T-helper 2 cell (primary cell): ENCODE measurements around the gene CLPX.
"Not testable (repeated sequence)": the region's sequence is repeated elsewhere in the genome, so short reads cannot be mapped to it uniquely, and the experiment has no call there.

Experiments
- DNase-seq, 5 experiments: peaks; one replicate each; pipeline versions ENCODE4 v3.0.0 to v3.0.0-alpha.2; 2012 to 2022
- total RNA-seq, 2 donors: gene quantifications; one replicate each; lab custom pipeline; 2026; lab: John Stamatoyannopoulos, UW

The CLPX gene
- 36.2 to 38.9 reads per million in 2 donors for total RNA-seq

GRCh38 chr15:65184868-65185717 lies at the start of gene CLPX:
TSS of gene CLPX (minus strand) at chr15:65185342. CDS start at chr15:65185153, 189 bp downstream.
- DNase-seq = peak; percentile 75 to 98 (median 90)

- DNase-seq = no peak
Measured at GRCh38 chr15:65233696-65234095, 48.6 kb upstream of the CLPX start.

GRCh38 chr15:65232520-65232919 lies 47.4 kb upstream of the CLPX start:
- no peak for DNase-seq

- peak in 1 of 5 experiments; percentile 26 for DNase-seq
Measured at GRCh38 chr15:65231306-65231705, 46.2 kb upstream of the CLPX start.

GRCh38 chr15:65226901-65227300 lies 41.8 kb upstream of the CLPX start:
- not testable (repeated sequence) for DNase-seq

GRCh38 chr15:65226221-65226620 lies 41.1 kb upstream of the CLPX start:
- DNase-seq = no peak

- DNase-seq = no peak
Measured at GRCh38 chr15:65223996-65224395, 38.9 kb upstream of the CLPX start.

- DNase-seq = no peak
Measured at GRCh38 chr15:65222891-65223290, 37.7 kb upstream of the CLPX start.

- DNase-seq = no peak
Measured at GRCh38 chr15:65221697-65222096, 36.6 kb upstream of the CLPX start.

GRCh38 chr15:65219137-65219536 lies 34.0 kb upstream of the CLPX start:
- DNase-seq = peak in 1 of 5 experiments; percentile 51

GRCh38 chr15:65217526-65218482 lies 32.7 kb upstream of the CLPX start:
- DNase-seq = peak in 1 of 5 experiments; percentile 45

- DNase-seq = no peak
Measured at GRCh38 chr15:65215496-65215895, 30.4 kb upstream of the CLPX start.

GRCh38 chr15:65214010-65214409 lies 28.9 kb upstream of the CLPX start:
- no peak for DNase-seq

GRCh38 chr15:65213241-65213640 lies 28.1 kb upstream of the CLPX start:
- no peak for DNase-seq

- peak in 2 of 5 experiments; percentile 9 to 66 for DNase-seq
Measured at GRCh38 chr15:65212097-65212496, 27.0 kb upstream of the CLPX start.

- DNase-seq = no peak
Measured at GRCh38 chr15:65211482-65211982, 26.4 kb upstream of the CLPX start.

- no peak for DNase-seq
Measured at GRCh38 chr15:65210770-65211481, 25.8 kb upstream of the CLPX start, which contains the start of gene CILP. TSS of gene CILP (minus strand) at chr15:65211473. CDS start at chr15:65209755, 1,718 bp downstream.

- DNase-seq = no peak
Measured at GRCh38 chr15:65209701-65210643, 24.8 kb upstream of the CLPX start.

GRCh38 chr15:65208647-65209046 lies 23.5 kb upstream of the CLPX start:
- DNase-seq = no peak

GRCh38 chr15:65207280-65207840 lies 22.2 kb upstream of the CLPX start:
- no peak for DNase-seq

- no peak for DNase-seq
Measured at GRCh38 chr15:65206750-65207149, 21.6 kb upstream of the CLPX start.
